PC-9 (cell line): Measurements from ENCODE around the gene TMTC4.

ENCODE experiments used
- CTCF ChIP-seq: fragments of 200-600 bp; sonication (generic); conservative IDR thresholded peaks from 2 replicates; pipeline ENCODE4 v1.6.1; 2017; ENCODE audit warnings: mixed run types, antibody characterized with exemption, mild to moderate bottlenecking, moderate library complexity
- EZH2 ChIP-seq: fragments of 200-600 bp; sonication (generic); IDR thresholded peaks from 2 replicates; pipeline ENCODE4 v1.8.0; 2017; ENCODE audit warnings: antibody characterized with exemption, low read depth

- TF ChIP-seq CTCF (no peak), EZH2 (no peak)
Measured at GRCh38 chr13:100648354-100648753, 26.2 kb downstream of the TMTC4 start.
